IMR-90 (cell line): ENCODE results near the gene OR6J1. TPM values are rescaled to one million over a fixed set of nuclear protein-coding genes. Genes with fewer than 3 reads are reported as not detected.

Experiments used
- ATAC-seq: fragments of 200-7000 bp; cut with Tn5 transposase; 2 replicates; pipeline ENCODE4 v1.9.1; 2020; ENCODE audit warnings: low read depth, mild to moderate bottlenecking, moderate library complexity
- BruUV-seq: library from RNA; stranded (reverse); fragments of 400-500 nt; replicated peaks from 2 replicates; lab custom pipeline; 2021; lab: Mats Ljungman, UMichigan
- CTCF ChIA-PET: fragments of 300-600 bp; formaldehyde crosslinking; extraction: SDS; loops from one replicate; lab custom pipeline; 2021; ENCODE audit warnings: antibody characterized with exemption; lab: Yijun Ruan, JAX
- POLR2A ChIA-PET: fragments of 300-600 bp; sonication (Branson Sonifier 250); formaldehyde crosslinking; loops from one replicate; lab custom pipeline; 2022; ENCODE audit warnings: antibody characterized with exemption; ENCODE audit not compliant: unreplicated experiment; lab: Charles Lee
- DNase-seq: peaks from one replicate; pipeline ENCODE4 v3.0.0; 2013
- H2AFZ ChIP-seq: replicated peaks from 2 replicates; pipeline ENCODE3; 2013; ENCODE audit warnings: low read length, mild to moderate bottlenecking; ENCODE audit not compliant: poor library complexity
- H2AK5ac ChIP-seq: 2 replicates; pipeline ENCODE4 v1.6.1; 2013; ENCODE audit warnings: low read depth, low read length, inconsistent platforms
- H2AK9ac ChIP-seq: replicated peaks from 2 replicates; pipeline ENCODE3; 2013; ENCODE audit warnings: mild to moderate bottlenecking, low read depth, low read length, moderate library complexity; ENCODE audit not compliant: poor library complexity
- H2BK120ac ChIP-seq: 2 replicates; pipeline ENCODE4 v1.6.1; 2013; ENCODE audit warnings: low read depth, low read length, inconsistent platforms
- H2BK15ac ChIP-seq: 3 replicates; pipeline ENCODE4 v1.6.1; 2013; ENCODE audit warnings: low read depth, low read length, inconsistent platforms
- H2BK20ac ChIP-seq: 2 replicates; pipeline ENCODE4 v1.6.1; 2013; ENCODE audit warnings: low read depth, mild to moderate bottlenecking, inconsistent platforms, low read length, moderate library complexity
- H2BK5ac ChIP-seq: 2 replicates; pipeline ENCODE4 v1.6.1; 2013; ENCODE audit warnings: mild to moderate bottlenecking, low read depth, low read length, inconsistent platforms; ENCODE audit not compliant: poor library complexity, severe bottlenecking
- H3K14ac ChIP-seq: replicated peaks from 2 replicates; pipeline ENCODE4 v1.6.1; 2013; ENCODE audit warnings: low read depth, low read length, inconsistent platforms
- H3K18ac ChIP-seq: 2 replicates; pipeline ENCODE4 v1.6.1; 2013; ENCODE audit warnings: low read depth, low read length, control low read depth
- H3K23ac ChIP-seq: 2 replicates; pipeline ENCODE4 v1.6.1; 2013; ENCODE audit warnings: low read depth, low read length, inconsistent platforms
- H3K27ac ChIP-seq: 2 replicates; pipeline ENCODE4 v1.5.1; 2013; ENCODE audit warnings: mild to moderate bottlenecking, control low read depth, low read length; ENCODE audit not compliant: insufficient read depth
- H3K27me3 ChIP-seq: 2 replicates; pipeline ENCODE4 v1.6.1; 2013; ENCODE audit warnings: low read length; ENCODE audit not compliant: control insufficient read depth, insufficient read depth
- H3K36me3 ChIP-seq: 2 replicates; pipeline ENCODE4 v1.6.1; 2013; ENCODE audit warnings: low read length, mixed read lengths; ENCODE audit not compliant: control insufficient read depth, insufficient read depth
- H3K4ac ChIP-seq: 2 replicates; pipeline ENCODE4 v1.6.1; 2013; ENCODE audit warnings: low read depth, low read length, inconsistent platforms
- H3K4me1 ChIP-seq: 2 replicates; pipeline ENCODE4 v1.6.1; 2013; ENCODE audit warnings: low read length, mixed read lengths; ENCODE audit not compliant: control insufficient read depth, insufficient read depth
- H3K4me2 ChIP-seq: 2 replicates; pipeline ENCODE4 v1.6.1; 2013; ENCODE audit warnings: low read depth, mild to moderate bottlenecking, control low read depth, low read length, moderate library complexity
- H3K4me3 ChIP-seq: 2 replicates; pipeline ENCODE4 v1.5.1; 2013; ENCODE audit warnings: low read depth, mild to moderate bottlenecking, control low read depth, low read length, moderate library complexity; ENCODE audit not compliant: insufficient read depth
- H3K56ac ChIP-seq: 2 replicates; pipeline ENCODE4 v1.6.1; 2013; ENCODE audit warnings: low read length, inconsistent platforms; ENCODE audit not compliant: insufficient read depth; ENCODE audit errors: extremely low read depth
- H3K79me1 ChIP-seq, 2 experiments: 2 replicates each; pipeline ENCODE4 v1.6.1; 2013; ENCODE audit warnings: low read length in 2 of 2, inconsistent platforms in 1 of 2, low read depth in 1 of 2
- H3K9ac ChIP-seq: 2 replicates; pipeline ENCODE4 v1.6.1; 2013; ENCODE audit warnings: low read depth, low read length, control low read depth
- H3K9me1 ChIP-seq: 2 replicates; pipeline ENCODE4 v1.6.1; 2013; ENCODE audit warnings: low read length, inconsistent platforms; ENCODE audit not compliant: insufficient read depth
- H3K9me3 ChIP-seq: 2 replicates; pipeline ENCODE4 v1.6.1; 2013; ENCODE audit warnings: low read length; ENCODE audit not compliant: control insufficient read depth, insufficient read depth
- H4K20me1 ChIP-seq: 2 replicates; pipeline ENCODE4 v1.6.1; 2013; ENCODE audit warnings: low read length, inconsistent platforms; ENCODE audit not compliant: insufficient read depth
- H4K5ac ChIP-seq: 2 replicates; pipeline ENCODE4 v1.6.1; 2013; ENCODE audit warnings: mild to moderate bottlenecking, low read depth, low read length, control low read depth
- H4K8ac ChIP-seq, 2 experiments: 2 replicates each; pipeline ENCODE4 v1.6.1; 2013; ENCODE audit warnings: low read depth in 2 of 2, low read length in 2 of 2, control low read depth in 1 of 2, inconsistent platforms in 1 of 2
- H4K91ac ChIP-seq: 2 replicates; pipeline ENCODE4 v1.6.1; 2013; ENCODE audit warnings: low read depth, low read length, inconsistent platforms; ENCODE audit not compliant: insufficient read depth
- BHLHE40 ChIP-seq: fragments of 150-350 bp; IDR thresholded peaks from 2 replicates; pipeline ENCODE4 v1.6.1; 2016; ENCODE audit warnings: mild to moderate bottlenecking, low read depth, low read length
- CEBPB ChIP-seq: IDR thresholded peaks from 2 replicates; pipeline ENCODE4 v1.6.1; 2012; ENCODE audit warnings: low read depth, low read length, improper control_type of control experiment
- CHD1 ChIP-seq: IDR thresholded peaks from 2 replicates; pipeline ENCODE4 v1.6.1; 2012; ENCODE audit warnings: low read depth, low read length, improper control_type of control experiment
- CTCF ChIP-seq: conservative IDR thresholded peaks from 2 replicates; pipeline ENCODE4 v1.5.1; 2012; ENCODE audit warnings: mild to moderate bottlenecking, low read depth, low read length, improper control_type of control experiment
- ELK1 ChIP-seq: fragments of 150-350 bp; IDR thresholded peaks from 2 replicates; pipeline ENCODE4 v1.6.1; 2016; ENCODE audit warnings: low read depth, mild to moderate bottlenecking, low read length, moderate library complexity, borderline replicate concordance
- FOS ChIP-seq: fragments of 150-350 bp; IDR thresholded peaks from 2 replicates; pipeline ENCODE4 v1.6.1; 2016; ENCODE audit warnings: low read depth, low read length
- MAFK ChIP-seq: IDR thresholded peaks from 2 replicates; pipeline ENCODE4 v1.6.1; 2012; ENCODE audit warnings: low read depth, low read length, improper control_type of control experiment
- MAZ ChIP-seq: IDR thresholded peaks from 2 replicates; pipeline ENCODE4 v1.6.1; 2012; ENCODE audit warnings: low read depth, mild to moderate bottlenecking, low read length, improper control_type of control experiment, moderate library complexity, borderline replicate concordance
- MXI1 ChIP-seq: IDR thresholded peaks from 2 replicates; pipeline ENCODE4 v1.6.1; 2012; ENCODE audit warnings: low read depth, mild to moderate bottlenecking, low read length, moderate library complexity, borderline replicate concordance
- NFE2L2 ChIP-seq: fragments of 150-350 bp; IDR thresholded peaks from 2 replicates; pipeline ENCODE4 v1.6.1; 2016; ENCODE audit warnings: low read depth, mild to moderate bottlenecking, low read length
- POLR2A ChIP-seq: IDR thresholded peaks from 2 replicates; pipeline ENCODE4 v1.6.1; 2012; ENCODE audit warnings: mild to moderate bottlenecking, low read depth, low read length
- RAD21 ChIP-seq: IDR thresholded peaks from 2 replicates; pipeline ENCODE4 v1.6.1; 2012; ENCODE audit warnings: low read length, improper control_type of control experiment
- RCOR1 ChIP-seq: IDR thresholded peaks from 2 replicates; pipeline ENCODE4 v1.6.1; 2012; ENCODE audit warnings: mild to moderate bottlenecking, low read length, improper control_type of control experiment; ENCODE audit not compliant: insufficient replicate concordance
- RFX5 ChIP-seq: IDR thresholded peaks from 2 replicates; pipeline ENCODE4 v1.8.0; 2012; ENCODE audit warnings: low read depth, mild to moderate bottlenecking, low read length, moderate library complexity
- SMC3 ChIP-seq: fragments of 150-350 bp; IDR thresholded peaks from 2 replicates; pipeline ENCODE4 v1.6.1; 2016; ENCODE audit warnings: low read depth, mild to moderate bottlenecking, antibody characterized with exemption, low read length, moderate library complexity
- USF2 ChIP-seq: fragments of 150-350 bp; IDR thresholded peaks from 2 replicates; pipeline ENCODE4 v1.6.1; 2017; ENCODE audit warnings: mild to moderate bottlenecking, antibody characterized with exemption, low read length, low read depth
- WGBS, 2 experiments: methylation state at CpG; one replicate each; pipeline versions ENCODE4 v1.1.5 to v1.1.7; 2013; ENCODE audit warnings: missing lambda C conversion rate in 2 of 2; ENCODE audit not compliant: insufficient read length in 1 of 2; ENCODE audit errors: extremely low coverage in 2 of 2; 5-methylcytosine and 5-hydroxymethylcytosine counted together
- dilution Hi-C: fragments of 300-500 bp; cut with HindIII; formaldehyde crosslinking; loops from one replicate; pipeline ENCODE4 v1.14.3; 2018; ENCODE audit warnings: low sequenced_read_pairs; ENCODE audit not compliant: unreplicated experiment
- in situ Hi-C: fragments of 300-500 bp; cut with MboI; formaldehyde crosslinking; loops from 3 replicates; pipeline ENCODE4 v1.14.3; 2019; ENCODE audit warnings: low sequenced_read_pairs, inconsistent platforms, mixed read lengths
- intact Hi-C: fragments of 100-400 bp; cut with micrococcal nuclease; formaldehyde crosslinking; loops from 2 replicates; pipeline ENCODE4 v1.10.0; 2022
- polyA plus RNA-seq, 3 experiments: library from polyadenylated mRNA; depleted of rRNA; stranded (reverse); fragments of >200 nt; gene quantifications; 2 replicates each; pipeline ENCODE4 v1.2.3, GENCODE V29; 2012; ENCODE audit warnings: low replicate concordance in 1 of 3
- total RNA-seq: library from RNA; depleted of rRNA; stranded (reverse); fragments of >200 nt; gene quantifications from 2 replicates; pipeline ENCODE4 v1.2.3, GENCODE V29; 2012

OR6J1 gene
- total and polyA plus RNA-seq, 2 of the 4 experiments (the other 2 are of a cell fraction) = not detected

- intact Hi-C loops (no loop called here), in situ Hi-C loops (no loop called here), dilution Hi-C loops (no loop called here)
- Histone ChIP-seq H4K5ac (no peak overlapping the region), H2AFZ (no peak overlapping the region), H3K27ac (no peak overlapping the region), H3K9ac (no peak overlapping the region), H3K4me3 (no peak overlapping the region), H2BK5ac (no peak overlapping the region), H4K91ac (no peak overlapping the region), H3K9me3 (peaks cover 5% of the 10 kb centered on the region), H3K18ac (no peak overlapping the region), H3K4me1 (peaks cover 2% of the 10 kb centered on the region; the same call in 1 of the 2 replicates), H2BK15ac (no peak overlapping the region), H3K27me3 (peaks cover 22% of the 10 kb centered on the region), H2AK5ac (no peak overlapping the region), H3K79me1 (no peaks in the 10 kb centered on the region), H3K36me3 (no peaks in the 10 kb centered on the region), H4K20me1 (no peaks in the 10 kb centered on the region), H2BK120ac (no peak overlapping the region), H3K4me2 (no peak overlapping the region), H3K23ac (no peak overlapping the region), H4K8ac (no peak overlapping the region), H3K4ac (no peak overlapping the region), H2BK20ac (no peak overlapping the region), H3K14ac (no peak overlapping the region), H3K56ac (no peak overlapping the region), H2AK9ac (no peak overlapping the region), H3K9me1 (no peaks in the 10 kb centered on the region)
- DNase-seq (peak; percentile 92), ATAC-seq (peak; percentile 92)
- ChIA-PET CTCF (no interaction called here), POLR2A (no interaction called here)
- no CpG with 5 or more reads among the region's 1 CpG for WGBS, 2 experiments
- BruUV-seq = no TSS peak
- TF ChIP-seq SMC3 = no peak
- TF ChIP-seq RAD21 = no peak
- TF ChIP-seq CTCF = no peak
- peak; percentile 73; the same call in 1 of the 2 replicates for TF ChIP-seq BHLHE40
- no peak for TF ChIP-seq CHD1
- no peak for TF ChIP-seq RFX5
- peak; percentile 72 for TF ChIP-seq CEBPB
- no peak for TF ChIP-seq NFE2L2
- TF ChIP-seq POLR2A = no peak
- TF ChIP-seq RCOR1 = peak; percentile 83
- TF ChIP-seq MAFK = peak; percentile 40; the same call in 1 of the 2 replicates
- TF ChIP-seq MAZ = no peak
- no peak for TF ChIP-seq USF2
- no peak for TF ChIP-seq MXI1
- peak; percentile 63 for TF ChIP-seq FOS
- no peak for TF ChIP-seq ELK1
Observed at GRCh38 chr14:22689199-22689598, 45.0 kb upstream of the OR6J1 start.
